GM19025 (cell line): ENCODE measurements around the gene TERT.

Source experiments
- ATAC-seq: cut with Tn5 transposase; IDR thresholded peaks from one replicate; pipeline ENCODE4 v1.9.1; 2021; ENCODE audit warnings: mild to moderate bottlenecking, low read depth, moderate library complexity; ENCODE audit not compliant: unreplicated experiment

The TERT gene

GRCh38 chr5:1319436-1320256 is 24.8 kb upstream of the TERT start:
- no peak for ATAC-seq

GRCh38 chr5:1318659-1319251 is 23.9 kb upstream of the TERT start:
- ATAC-seq: no peak

- no peak for ATAC-seq
These were observed 23.2 kb upstream of the TERT start for GRCh38 chr5:1317921-1318565.

- ATAC-seq: no peak
These were observed 21.9 kb upstream of the TERT start for GRCh38 chr5:1316588-1317340.

- peak; percentile 52 for ATAC-seq
These were observed 21.1 kb upstream of the TERT start for GRCh38 chr5:1315709-1316587.

- no peak for ATAC-seq
These were observed 20.3 kb upstream of the TERT start for GRCh38 chr5:1315018-1315708.

GRCh38 chr5:1314564-1314982 is 19.7 kb upstream of the TERT start:
- no peak for ATAC-seq

GRCh38 chr5:1312993-1313833 is 18.3 kb upstream of the TERT start:
- ATAC-seq: peak; percentile 70

GRCh38 chr5:1312206-1312605 is 17.3 kb upstream of the TERT start:
- no peak for ATAC-seq

GRCh38 chr5:1311439-1312055 is 16.7 kb upstream of the TERT start:
- no peak for ATAC-seq

- no peak for ATAC-seq
These were observed 15.2 kb upstream of the TERT start for GRCh38 chr5:1310118-1310517.

GRCh38 chr5:1304033-1304432 is 9.2 kb upstream of the TERT start:
- ATAC-seq: no peak

GRCh38 chr5:1302258-1302657 is 7.4 kb upstream of the TERT start:
- ATAC-seq: no peak

GRCh38 chr5:1300581-1301083 is 5.8 kb upstream of the TERT start:
- no peak for ATAC-seq

GRCh38 chr5:1299961-1300360 is 5.1 kb upstream of the TERT start:
- no peak for ATAC-seq

- no peak for ATAC-seq
These were observed 4.6 kb upstream of the TERT start for GRCh38 chr5:1299511-1299850.

- no peak for ATAC-seq
These were observed 4.0 kb upstream of the TERT start for GRCh38 chr5:1298723-1299510.
